GM19397 (cell line): ENCODE data around the gene CHRND.
A peak's percentile ranks its signal among the peaks of the same experiment; 100 is the strongest.

Experiments used
- ATAC-seq: cut with Tn5 transposase; IDR thresholded peaks from one replicate; pipeline ENCODE4 v1.9.1; 2021; ENCODE audit warnings: mild to moderate bottlenecking, moderate library complexity; ENCODE audit not compliant: unreplicated experiment

CHRND gene

GRCh38 chr2:232541195-232541960 is 15.4 kb downstream of the CHRND start:
- no peak for ATAC-seq

GRCh38 chr2:232541961-232542714 is 16.2 kb downstream of the CHRND start:
- no peak for ATAC-seq

GRCh38 chr2:232542715-232543467 is 16.9 kb downstream of the CHRND start:
- no peak for ATAC-seq

- ATAC-seq, result no peak
These were observed 17.5 kb downstream of the CHRND start for GRCh38 chr2:232543491-232543890.

GRCh38 chr2:232543928-232544631 is 18.1 kb downstream of the CHRND start:
- ATAC-seq, result no peak

GRCh38 chr2:232544674-232545073 is 18.7 kb downstream of the CHRND start:
- no peak for ATAC-seq

- ATAC-seq, result no peak
These were observed 19.8 kb downstream of the CHRND start for GRCh38 chr2:232545511-232546375.

GRCh38 chr2:232547991-232548390 is 22.0 kb downstream of the CHRND start:
- ATAC-seq, result no peak

GRCh38 chr2:232549655-232550353 is 23.8 kb downstream of the CHRND start:
- no peak for ATAC-seq

GRCh38 chr2:232550354-232551249 is 24.6 kb downstream of the CHRND start, which contains the start of the genes EIF4E2 and TIGD1:
EIF4E2 (plus strand) TSS chr2:232550689; CDS start chr2:232550725, 36 bp downstream.
TIGD1 (minus strand) TSS chr2:232550557; CDS start chr2:232549882, 675 bp downstream.
- peak; percentile 93 for ATAC-seq

GRCh38 chr2:232551250-232551638 is 25.3 kb downstream of the CHRND start:
- no peak for ATAC-seq

- no peak for ATAC-seq
These were observed 25.8 kb downstream of the CHRND start for GRCh38 chr2:232551776-232552175.

- ATAC-seq, result no peak
These were observed 30.5 kb downstream of the CHRND start for GRCh38 chr2:232556426-232556825.

GRCh38 chr2:232562515-232563151 is 36.7 kb downstream of the CHRND start:
- no peak for ATAC-seq

- no peak for ATAC-seq
These were observed 37.6 kb downstream of the CHRND start for GRCh38 chr2:232563580-232563979.

- no peak for ATAC-seq
These were observed 41.8 kb downstream of the CHRND start for GRCh38 chr2:232567721-232568120.

- no peak for ATAC-seq
These were observed 42.2 kb downstream of the CHRND start for GRCh38 chr2:232568161-232568560.

- ATAC-seq, result no peak
These were observed 43.6 kb downstream of the CHRND start for GRCh38 chr2:232569541-232569940.
